ENCODE results near the gene CMTM8.

CMTM8 gene

DNA sequence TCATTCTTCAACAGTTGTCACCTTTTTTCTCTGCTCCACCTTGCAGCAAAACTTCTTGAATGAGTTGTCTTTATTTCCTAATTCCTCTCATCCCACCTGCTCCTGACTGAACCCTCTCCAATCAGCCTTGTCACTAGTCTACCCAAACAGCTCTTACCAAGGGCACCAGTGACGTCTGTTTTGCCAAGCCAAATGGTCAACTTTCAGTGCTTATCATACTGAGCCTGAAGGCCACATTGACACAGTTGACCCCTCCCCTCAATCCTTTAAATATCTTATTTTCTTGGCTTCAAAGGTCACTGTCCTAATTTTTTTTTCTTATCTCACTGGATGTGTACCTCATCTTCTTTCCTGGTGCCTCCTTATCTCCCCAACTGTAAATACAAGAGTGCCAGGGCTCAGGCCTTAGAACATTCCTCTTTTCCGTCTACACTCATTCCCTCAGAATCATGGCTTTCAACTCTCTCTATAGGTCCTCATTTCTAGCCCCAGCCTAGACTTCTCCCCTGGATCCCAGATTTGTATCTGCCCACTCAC is 43.2 kb downstream of the CMTM8 start:
- DNase-seq, result no peak

GRCh38 chr3:32282578-32283154 is 44.2 kb downstream of the CMTM8 start:
- no peak for DNase-seq

DNA sequence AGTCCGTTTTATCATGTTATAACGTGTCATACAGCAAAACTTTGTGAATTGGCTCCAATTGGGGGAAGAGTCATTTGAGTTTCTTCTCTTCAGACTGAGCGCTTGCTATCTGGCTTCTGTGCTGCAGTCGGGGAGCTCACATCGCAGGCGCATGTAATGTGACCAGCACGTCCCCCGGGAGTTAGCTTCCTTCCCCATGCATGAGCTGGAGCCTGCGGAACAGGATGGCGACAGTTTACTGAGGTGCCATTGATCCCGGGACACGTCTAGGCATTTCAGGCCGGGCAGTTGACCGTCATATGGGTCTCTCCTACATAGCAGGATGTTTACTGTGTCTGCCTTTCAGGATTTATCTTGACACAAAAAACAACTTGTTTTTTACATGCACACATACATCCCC is 44.8 kb downstream of the CMTM8 start:
- DNase-seq, result no peak

GRCh38 chr3:32284443-32285212 is 46.1 kb downstream of the CMTM8 start:
- DNase-seq, result no peak

DNA sequence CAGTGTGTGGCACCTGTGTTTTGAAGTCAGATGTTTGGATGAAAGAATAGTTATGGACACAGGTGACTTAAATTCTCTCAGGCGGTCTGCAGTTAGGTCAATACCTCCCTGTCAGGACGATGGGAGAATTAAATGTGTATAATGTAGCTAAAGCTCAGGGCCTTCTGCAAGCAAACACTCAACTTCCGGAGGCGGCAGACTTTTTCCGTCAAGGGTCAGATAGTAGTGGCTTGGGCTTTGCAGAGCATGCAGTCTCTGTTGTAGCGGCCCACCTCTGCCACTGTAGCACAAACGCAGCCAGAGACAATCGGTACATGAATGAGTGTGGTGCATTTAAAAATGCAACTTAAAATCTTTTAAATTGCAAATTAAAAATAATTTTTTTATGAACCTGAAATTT is 47.4 kb downstream of the CMTM8 start:
- DNase-seq, result no peak

DNA sequence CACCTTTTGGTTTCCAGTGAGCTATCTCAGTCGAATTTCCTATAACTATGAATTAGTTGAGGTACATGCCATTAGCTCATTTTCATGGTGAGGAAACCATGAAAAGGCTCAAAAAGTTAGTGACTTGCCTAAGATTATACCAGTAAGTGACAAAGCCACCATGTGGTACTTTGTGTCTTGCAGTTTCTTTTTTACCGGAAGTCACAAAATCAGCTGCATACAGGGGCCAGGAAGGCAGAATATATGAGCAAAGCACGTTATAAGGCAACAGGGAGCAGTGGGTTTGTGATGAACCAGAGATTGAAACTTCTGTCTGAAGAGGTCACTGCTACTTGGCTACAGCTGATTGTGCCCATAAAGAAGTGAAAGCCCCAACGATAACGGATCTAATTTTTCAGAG is 50.3 kb downstream of the CMTM8 start:
- DNase-seq, result no peak

- no peak for DNase-seq
Observed at GRCh38 chr3:32290619-32291018, 52.1 kb downstream of the CMTM8 start.

DNA sequence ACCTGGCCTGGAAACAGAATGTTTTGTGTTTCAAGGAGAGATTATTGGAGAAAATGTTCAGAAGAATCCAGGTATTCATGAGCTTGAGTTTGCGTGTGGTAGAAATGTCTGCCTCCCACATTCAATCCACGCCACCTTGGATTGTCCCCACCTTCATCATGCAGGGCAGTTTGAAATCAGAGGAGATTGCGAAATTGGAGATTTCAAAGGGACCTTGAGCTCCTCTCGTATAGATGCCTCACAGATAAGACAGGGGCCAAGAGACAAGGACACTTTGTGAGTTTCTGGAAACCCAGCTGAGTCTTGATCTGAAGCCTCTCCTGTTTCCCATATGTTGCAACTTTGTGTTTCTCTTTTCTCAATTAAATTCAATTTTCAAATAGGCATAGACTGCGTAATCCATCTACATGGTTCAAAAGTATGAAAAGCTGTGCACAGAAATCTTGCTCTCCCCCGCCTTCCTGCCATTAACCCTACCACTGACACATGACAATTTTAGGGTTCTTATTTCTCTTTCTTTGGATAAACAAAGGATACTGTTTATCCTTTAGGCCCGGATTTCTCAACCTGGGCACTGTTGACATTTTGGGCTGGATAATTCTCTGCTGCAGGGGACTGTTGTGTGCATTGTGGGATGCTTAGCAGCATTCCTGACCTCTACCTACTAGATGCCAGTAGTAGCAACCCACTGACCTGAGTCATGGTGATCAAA is 53.8 kb downstream of the CMTM8 start:
- DNase-seq, result no peak

GRCh38 chr3:32293903-32294302 is 55.4 kb downstream of the CMTM8 start:
- no peak for DNase-seq

DNA sequence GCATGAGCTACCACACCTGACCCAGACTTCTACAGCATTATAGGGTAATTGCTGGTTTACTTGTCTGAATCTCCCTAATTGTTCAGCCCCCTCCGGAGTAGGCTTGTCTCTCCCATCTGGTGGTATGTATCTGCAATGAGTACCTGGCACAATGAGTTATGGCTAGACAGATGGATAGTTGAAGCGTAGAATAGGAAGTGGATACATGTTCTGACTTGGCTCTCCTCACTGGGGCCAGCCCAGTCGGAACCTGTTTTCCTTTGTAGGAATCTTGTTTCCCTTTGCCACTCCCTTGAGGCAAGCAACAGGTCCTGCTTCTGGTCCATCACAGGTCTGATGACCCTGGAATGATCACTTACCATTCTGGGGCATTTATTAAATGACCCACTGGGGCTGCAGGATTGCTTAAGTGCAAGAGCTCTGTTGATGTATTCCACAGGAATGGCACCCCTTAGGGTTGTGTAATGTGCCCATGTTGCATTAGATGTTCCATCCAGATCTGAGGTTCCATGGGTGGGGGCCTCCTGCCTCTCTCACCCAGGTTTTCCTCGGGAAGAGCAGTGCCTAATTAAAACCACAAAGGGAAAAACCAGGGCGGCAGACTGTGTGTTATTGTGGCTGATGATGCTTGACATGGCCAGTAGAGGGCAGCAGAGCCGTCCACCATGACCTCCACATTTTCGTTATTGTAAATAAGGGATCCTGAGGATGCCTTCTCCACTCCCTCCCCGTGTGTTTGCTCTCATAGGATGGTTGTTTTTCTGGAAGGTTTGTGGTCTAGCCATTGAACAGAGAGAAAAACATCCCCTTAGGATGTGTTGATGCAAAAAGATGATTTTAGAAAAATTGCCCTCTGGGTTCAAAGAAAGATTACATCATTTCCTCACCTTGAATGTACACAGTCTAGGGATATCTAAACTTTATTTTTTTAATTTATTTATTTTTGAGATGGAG is 58.0 kb downstream of the CMTM8 start:
- no peak for DNase-seq

- DNase-seq, result no peak
Observed at GRCh38 chr3:32297366-32297765, 58.9 kb downstream of the CMTM8 start.

- no peak for DNase-seq
Observed at GRCh38 chr3:32301426-32301825, 62.9 kb downstream of the CMTM8 start.

- DNase-seq, result no peak
Observed at GRCh38 chr3:32302601-32303398, 64.3 kb downstream of the CMTM8 start.

- no peak for DNase-seq
Observed at GRCh38 chr3:32303399-32303747, 64.9 kb downstream of the CMTM8 start.

DNA sequence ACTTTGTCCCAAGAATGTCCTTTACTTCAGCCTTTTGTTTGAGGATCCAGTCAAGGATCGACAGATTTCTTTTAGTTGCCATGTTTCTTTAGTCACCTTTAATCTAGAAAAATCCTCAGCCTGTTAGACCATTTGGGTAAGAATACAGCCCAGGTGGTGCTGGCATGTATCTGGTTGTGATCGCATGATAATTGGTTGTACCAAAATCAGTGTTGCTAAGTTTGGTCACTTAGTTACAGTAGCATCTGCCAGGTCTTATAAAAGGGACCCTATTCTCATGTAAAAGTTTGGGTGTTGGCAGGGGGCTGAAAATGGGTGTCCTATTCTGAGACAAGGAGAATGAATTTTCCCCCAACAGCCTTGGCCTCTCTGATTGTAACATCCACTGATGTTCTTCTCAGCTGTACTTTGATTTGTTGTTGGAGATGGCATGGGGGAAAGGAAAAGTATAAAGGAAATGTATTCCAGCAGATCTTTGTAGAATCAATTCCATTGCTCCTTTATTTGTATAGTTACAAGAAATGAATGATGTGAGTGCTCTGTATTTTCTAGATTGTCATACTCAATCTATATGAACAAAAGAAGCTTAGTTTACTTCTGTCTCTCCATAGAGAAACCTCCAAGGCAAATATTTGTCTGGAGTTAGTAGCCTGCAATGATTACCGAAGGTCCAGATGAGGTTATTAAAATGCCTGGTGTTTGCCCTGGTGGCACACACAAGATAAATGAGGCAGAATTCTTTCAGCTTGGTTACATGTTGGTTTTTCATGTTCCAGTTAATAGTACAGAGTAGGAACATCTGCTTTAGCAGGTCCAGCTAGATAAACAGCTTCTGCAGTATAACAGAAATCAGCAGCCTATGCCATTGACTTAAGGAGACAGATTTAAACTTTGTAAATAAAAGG is 65.7 kb downstream of the CMTM8 start:
- no peak for DNase-seq

DNA sequence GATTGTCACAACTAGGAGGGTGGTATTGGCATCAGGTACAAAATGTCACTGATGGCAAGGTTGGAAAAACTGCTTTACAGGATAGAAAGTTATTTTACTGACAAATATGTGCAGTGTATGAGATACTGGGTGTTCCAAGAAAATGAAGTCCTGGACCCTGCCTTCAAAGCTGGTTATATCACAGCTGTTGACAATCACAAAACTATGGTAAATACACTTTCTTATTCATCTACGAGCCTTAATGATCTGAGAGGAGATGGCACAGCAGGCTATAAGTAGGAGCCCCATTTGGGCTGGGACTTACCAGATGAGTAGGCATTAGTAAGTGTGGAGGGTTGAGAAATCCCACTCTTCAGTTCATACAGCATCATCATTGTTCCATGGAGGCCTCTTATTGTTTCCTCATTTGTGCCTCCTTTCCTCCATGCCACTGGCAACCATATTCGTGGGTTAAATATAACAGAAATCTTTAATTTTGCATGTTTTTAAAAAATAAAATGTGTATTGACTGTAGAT is 66.9 kb downstream of the CMTM8 start:
- no peak for DNase-seq

GRCh38 chr3:32306072-32306471 is 67.6 kb downstream of the CMTM8 start:
- no peak for DNase-seq

- no peak for DNase-seq
Observed at GRCh38 chr3:32307591-32307990, 69.1 kb downstream of the CMTM8 start.

DNA sequence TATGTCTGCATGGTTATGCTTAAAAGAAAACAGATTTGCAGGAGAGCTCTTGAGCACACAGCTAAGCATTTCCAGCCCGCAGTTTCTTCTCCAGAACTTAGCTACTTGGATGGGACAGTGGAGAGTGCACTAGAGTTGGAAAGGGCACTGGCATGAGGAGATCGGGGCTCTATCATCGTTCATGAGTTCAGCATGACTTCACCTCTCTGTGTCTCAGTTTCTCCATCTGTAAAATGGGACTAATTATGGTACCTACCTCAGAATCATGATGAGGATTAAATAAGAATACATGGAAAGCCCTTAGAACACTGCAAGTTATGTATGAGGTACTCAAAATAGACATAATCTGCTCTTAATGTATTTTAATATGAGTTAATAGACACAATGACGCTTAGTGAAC is 69.9 kb downstream of the CMTM8 start:
- DNase-seq, result no peak

DNA sequence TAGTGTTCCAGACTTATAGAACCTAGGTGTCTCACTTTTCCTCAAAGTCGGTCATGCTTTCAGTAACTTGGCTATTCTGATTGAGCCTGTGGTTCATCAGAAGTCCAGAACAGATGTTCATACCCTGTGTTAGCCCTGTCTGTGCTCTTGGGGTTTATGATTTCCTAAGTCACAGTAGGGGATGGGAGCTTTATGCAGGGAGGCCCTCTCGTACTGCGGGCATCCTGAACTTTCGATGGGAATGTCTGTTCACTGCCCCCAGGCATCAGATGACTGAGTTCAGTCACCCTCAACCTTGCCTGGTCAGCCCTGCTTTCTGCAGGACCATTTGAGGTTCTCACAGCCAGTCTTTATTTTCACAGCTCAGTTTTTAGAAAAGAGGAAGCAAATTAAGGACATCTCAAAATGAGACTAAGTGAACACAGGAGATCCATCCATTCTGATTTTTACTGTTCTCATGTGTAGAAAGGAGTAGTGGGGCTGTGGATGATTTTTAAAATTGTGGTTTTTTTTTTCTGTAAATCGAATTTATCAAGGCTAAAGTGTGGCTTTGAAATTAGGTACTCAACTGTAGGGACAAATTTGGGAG is 71.3 kb downstream of the CMTM8 start:
- DNase-seq, result no peak

All from amniotic stem cell (primary cell).